GM12801 (cell line): ENCODE results near the gene SNTG2.

Source experiments
- TF ChIP-seq, protein P1 (sequence below): IDR thresholded peaks from one replicate; pipeline ENCODE4 v1.5.1; 2011; ENCODE audit warnings: control low read depth; ENCODE audit not compliant: insufficient read length; ENCODE audit errors: extremely low read depth

SNTG2 gene

DNA sequence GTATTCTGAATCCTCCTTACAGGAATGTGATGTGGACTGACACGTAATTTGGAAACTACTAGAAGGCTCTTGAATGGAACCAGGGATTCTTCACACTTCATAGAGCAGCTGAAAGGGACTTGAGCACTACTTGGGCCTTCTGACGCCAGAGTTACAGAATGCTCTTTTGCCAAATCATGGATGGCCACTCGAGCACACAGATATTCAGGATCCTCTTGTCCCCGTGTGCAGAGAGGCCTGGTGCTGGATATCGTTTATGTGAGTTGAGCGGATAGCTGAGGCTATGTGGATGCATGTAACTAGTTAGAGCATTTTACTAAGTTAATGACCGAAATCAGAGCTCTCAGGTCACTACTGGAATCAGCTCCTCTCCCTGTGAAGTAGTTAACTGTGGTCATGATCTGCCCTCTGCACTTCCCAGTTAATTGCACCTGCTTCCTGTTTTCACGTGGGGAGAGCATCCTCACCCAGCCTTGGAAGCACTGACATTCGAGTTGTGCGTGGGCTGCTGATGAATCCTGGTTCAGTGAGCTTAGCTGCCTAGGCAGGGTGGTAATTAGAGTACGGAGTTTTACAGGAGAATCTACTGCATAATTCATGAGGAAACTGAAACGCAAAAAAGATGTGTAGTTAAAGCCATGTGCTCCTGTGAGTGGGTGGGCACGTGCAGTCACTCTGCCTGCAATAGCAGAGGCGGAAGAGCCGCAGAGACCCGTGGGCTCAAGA lies 457.5 kb downstream of the SNTG2 start:
- TF ChIP-seq, protein P1, sequence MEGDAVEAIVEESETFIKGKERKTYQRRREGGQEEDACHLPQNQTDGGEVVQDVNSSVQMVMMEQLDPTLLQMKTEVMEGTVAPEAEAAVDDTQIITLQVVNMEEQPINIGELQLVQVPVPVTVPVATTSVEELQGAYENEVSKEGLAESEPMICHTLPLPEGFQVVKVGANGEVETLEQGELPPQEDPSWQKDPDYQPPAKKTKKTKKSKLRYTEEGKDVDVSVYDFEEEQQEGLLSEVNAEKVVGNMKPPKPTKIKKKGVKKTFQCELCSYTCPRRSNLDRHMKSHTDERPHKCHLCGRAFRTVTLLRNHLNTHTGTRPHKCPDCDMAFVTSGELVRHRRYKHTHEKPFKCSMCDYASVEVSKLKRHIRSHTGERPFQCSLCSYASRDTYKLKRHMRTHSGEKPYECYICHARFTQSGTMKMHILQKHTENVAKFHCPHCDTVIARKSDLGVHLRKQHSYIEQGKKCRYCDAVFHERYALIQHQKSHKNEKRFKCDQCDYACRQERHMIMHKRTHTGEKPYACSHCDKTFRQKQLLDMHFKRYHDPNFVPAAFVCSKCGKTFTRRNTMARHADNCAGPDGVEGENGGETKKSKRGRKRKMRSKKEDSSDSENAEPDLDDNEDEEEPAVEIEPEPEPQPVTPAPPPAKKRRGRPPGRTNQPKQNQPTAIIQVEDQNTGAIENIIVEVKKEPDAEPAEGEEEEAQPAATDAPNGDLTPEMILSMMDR: no peak

DNA sequence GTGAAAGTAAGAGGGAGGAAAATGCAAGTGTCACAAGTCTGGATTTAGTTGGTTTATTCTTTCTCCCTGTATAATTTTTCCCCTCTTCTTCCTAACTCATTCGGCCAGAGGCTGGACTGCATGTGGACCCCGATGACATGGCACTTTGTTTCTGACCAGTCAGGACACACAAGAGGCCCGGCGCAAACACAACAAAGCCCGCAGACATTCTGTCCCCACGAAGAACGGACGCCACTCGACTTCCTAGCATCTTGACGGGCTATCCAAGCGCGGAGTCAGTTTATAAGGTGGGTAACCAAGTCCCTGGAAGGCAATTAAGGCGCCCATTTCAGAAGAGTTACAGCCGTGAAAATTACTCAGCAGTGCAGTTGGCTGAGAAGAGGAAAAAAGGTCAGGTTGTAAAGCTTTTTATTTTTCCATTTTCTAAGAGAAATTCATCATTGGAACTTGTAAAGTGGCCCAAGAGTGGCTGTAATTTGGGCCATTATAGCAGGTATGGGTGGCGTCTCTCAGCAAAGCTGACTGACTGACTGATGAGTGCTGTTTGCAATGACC lies 462.6 kb downstream of the SNTG2 start, which contains the start of gene TPO:
Gene TPO (plus strand): TSS at position 308 of the 555 bp plus-strand sequence. CDS start 946 bp downstream, outside the sequence.
- TF ChIP-seq, protein P1: no peak

DNA sequence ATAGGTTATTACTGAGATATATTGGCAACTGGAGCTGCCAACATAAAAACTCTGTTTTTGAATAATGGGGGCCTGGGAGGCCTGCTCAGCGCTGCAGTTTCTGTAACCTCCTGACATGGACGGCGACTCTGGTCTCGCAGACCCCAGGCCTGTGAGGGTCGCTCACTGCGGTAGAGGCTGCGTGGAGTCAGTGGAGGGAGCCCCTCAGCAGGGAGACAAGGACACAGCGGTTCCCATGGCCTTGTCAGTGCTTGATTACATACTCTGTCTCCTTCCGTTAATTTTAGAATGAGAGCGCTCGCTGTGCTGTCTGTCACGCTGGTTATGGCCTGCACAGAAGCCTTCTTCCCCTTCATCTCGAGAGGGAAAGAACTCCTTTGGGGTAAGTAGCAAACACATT lies 463.5 kb downstream of the SNTG2 start:
- TF ChIP-seq, protein P1: no peak

DNA sequence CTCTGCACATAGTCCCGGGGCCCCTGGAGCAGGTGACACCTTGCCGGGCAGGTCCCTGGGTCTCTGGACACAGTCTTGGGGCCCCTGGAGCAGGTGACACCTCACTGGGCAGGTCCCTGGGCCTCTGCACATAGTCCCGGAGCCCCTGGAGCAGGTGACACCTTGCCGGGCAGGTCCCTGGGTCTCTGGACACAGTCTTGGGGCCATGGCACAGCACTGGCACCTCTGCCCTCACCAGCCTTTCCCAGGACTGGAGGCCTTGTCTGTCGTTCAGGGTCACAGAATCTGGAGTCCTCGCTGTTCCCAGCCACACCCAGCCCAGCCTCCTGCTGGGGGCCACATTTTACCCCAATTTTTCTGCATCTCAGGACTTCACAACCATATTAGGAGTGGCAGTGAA lies 464.9 kb downstream of the SNTG2 start:
- TF ChIP-seq, protein P1: no peak
